HFFc6 (cell line): ENCODE results near the gene SH2D4B. TPM values are rescaled to one million over a fixed set of nuclear protein-coding genes. Genes with fewer than 3 reads are reported as not detected.

Source experiments
- DNase-seq: peaks from one replicate; pipeline ENCODE4 v3.0.0-alpha.2; 2018
- H3K27ac Mint-ChIP-seq: 2 replicates; pipeline ENCODE4 v1.8.0; 2020; ENCODE audit warnings: mild to moderate bottlenecking, mixed read lengths
- H3K27me3 Mint-ChIP-seq: 2 replicates; pipeline ENCODE4 v1.8.0; 2021; ENCODE audit warnings: mild to moderate bottlenecking, moderate library complexity, mixed read lengths; ENCODE audit not compliant: insufficient read depth
- H3K36me3 Mint-ChIP-seq: 2 replicates; pipeline ENCODE4 v1.8.0; 2021; ENCODE audit warnings: low read depth, mixed read lengths
- H3K4me1 Mint-ChIP-seq: 2 replicates; pipeline ENCODE4 v1.8.0; 2020; ENCODE audit warnings: low read depth, mixed read lengths
- H3K4me3 Mint-ChIP-seq: 2 replicates; pipeline ENCODE4 v1.8.0; 2020; ENCODE audit warnings: mild to moderate bottlenecking, moderate library complexity, mixed read lengths
- H3K9me3 Mint-ChIP-seq: 2 replicates; pipeline ENCODE4 v1.8.0; 2020; ENCODE audit warnings: mild to moderate bottlenecking, mixed read lengths
- total RNA-seq, 6 experiments: library from RNA; stranded (reverse); fragmentation: NEBNext Ultra II Directional; extraction: Animal tissue kit (Norgen Biotek cat#: 25700); gene quantifications; 2 replicates in 1 of 6; 3 replicates in 5 of 6; pipeline ENCODE4 v1.2.3, GENCODE V29; 2021
- TF ChIP-seq, protein P1 (sequence below): fragments of 200-600 bp; sonication (generic); IDR thresholded peaks from 2 replicates; pipeline ENCODE4 v1.5.0; 2021; ENCODE audit warnings: antibody characterized with exemption, mild to moderate bottlenecking

The SH2D4B gene
- total RNA-seq, 6 experiments from 2014 or later = not detected

- no peaks in the 10 kb centered on the region for H3K36me3 Mint-ChIP-seq
- peaks cover 3% of the 10 kb centered on the region for H3K27me3 Mint-ChIP-seq
- DNase-seq = no peak
- no peak overlapping the region for H3K27ac Mint-ChIP-seq
- TF ChIP-seq, protein P1, sequence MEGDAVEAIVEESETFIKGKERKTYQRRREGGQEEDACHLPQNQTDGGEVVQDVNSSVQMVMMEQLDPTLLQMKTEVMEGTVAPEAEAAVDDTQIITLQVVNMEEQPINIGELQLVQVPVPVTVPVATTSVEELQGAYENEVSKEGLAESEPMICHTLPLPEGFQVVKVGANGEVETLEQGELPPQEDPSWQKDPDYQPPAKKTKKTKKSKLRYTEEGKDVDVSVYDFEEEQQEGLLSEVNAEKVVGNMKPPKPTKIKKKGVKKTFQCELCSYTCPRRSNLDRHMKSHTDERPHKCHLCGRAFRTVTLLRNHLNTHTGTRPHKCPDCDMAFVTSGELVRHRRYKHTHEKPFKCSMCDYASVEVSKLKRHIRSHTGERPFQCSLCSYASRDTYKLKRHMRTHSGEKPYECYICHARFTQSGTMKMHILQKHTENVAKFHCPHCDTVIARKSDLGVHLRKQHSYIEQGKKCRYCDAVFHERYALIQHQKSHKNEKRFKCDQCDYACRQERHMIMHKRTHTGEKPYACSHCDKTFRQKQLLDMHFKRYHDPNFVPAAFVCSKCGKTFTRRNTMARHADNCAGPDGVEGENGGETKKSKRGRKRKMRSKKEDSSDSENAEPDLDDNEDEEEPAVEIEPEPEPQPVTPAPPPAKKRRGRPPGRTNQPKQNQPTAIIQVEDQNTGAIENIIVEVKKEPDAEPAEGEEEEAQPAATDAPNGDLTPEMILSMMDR = no peak
- H3K9me3 Mint-ChIP-seq = no peaks in the 10 kb centered on the region
- peaks cover 9% of the 10 kb centered on the region; the same call in 1 of the 2 replicates for H3K4me1 Mint-ChIP-seq
- no peak overlapping the region for H3K4me3 Mint-ChIP-seq
Measured at GRCh38 chr10:80622153-80622552, 84.5 kb downstream of the SH2D4B start.

DNA sequence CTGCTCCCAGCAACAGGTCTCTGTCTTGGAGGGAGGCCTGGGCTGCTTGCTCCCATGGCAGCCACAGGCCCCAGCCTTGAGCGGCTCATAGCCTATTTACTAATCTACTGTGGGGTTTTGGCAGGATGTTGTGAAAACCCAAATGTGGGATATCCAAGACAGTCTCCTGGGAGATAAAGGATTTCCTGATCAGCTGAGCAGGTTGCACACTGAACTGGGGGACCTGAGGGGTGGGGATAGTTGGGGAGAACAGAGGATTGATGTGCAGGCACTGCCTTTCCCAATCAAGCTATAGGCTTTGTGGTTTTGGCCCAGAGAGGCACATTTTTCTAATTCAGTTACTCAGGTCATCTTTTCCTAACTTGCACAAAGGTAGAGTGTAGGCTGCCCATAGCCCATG is 92.6 kb downstream of the SH2D4B start:
- Mint-ChIP-seq H3K27ac (no peak overlapping the region), H3K27me3 (peaks cover 5% of the 10 kb centered on the region), H3K9me3 (no peaks in the 10 kb centered on the region), H3K4me1 (no peaks in the 10 kb centered on the region), H3K36me3 (no peaks in the 10 kb centered on the region), H3K4me3 (no peak overlapping the region)
- TF ChIP-seq, protein P1 = no peak
- no peak for DNase-seq

- TF ChIP-seq, protein P1 = no peak
- Mint-ChIP-seq H3K27me3 (peaks cover 5% of the 10 kb centered on the region), H3K4me3 (no peak overlapping the region), H3K9me3 (no peaks in the 10 kb centered on the region), H3K4me1 (no peaks in the 10 kb centered on the region), H3K27ac (no peak overlapping the region), H3K36me3 (no peaks in the 10 kb centered on the region)
- DNase-seq = no peak
Measured at GRCh38 chr10:80632742-80633141, 95.0 kb downstream of the SH2D4B start.

- H3K27ac Mint-ChIP-seq = no peak overlapping the region
- no peaks in the 10 kb centered on the region for H3K36me3 Mint-ChIP-seq
- TF ChIP-seq, protein P1 = no peak
- DNase-seq = no peak
- peaks cover 5% of the 10 kb centered on the region for H3K27me3 Mint-ChIP-seq
- no peaks in the 10 kb centered on the region for H3K4me1 Mint-ChIP-seq
- no peaks in the 10 kb centered on the region for H3K9me3 Mint-ChIP-seq
- H3K4me3 Mint-ChIP-seq = no peak overlapping the region
Measured at GRCh38 chr10:80633383-80633860, 95.7 kb downstream of the SH2D4B start.

GRCh38 chr10:80633910-80634309 is 96.2 kb downstream of the SH2D4B start:
- Mint-ChIP-seq H3K9me3 (no peaks in the 10 kb centered on the region), H3K27ac (no peak overlapping the region), H3K36me3 (no peaks in the 10 kb centered on the region), H3K4me3 (no peak overlapping the region), H3K4me1 (no peaks in the 10 kb centered on the region), H3K27me3 (peaks cover 5% of the 10 kb centered on the region)
- TF ChIP-seq, protein P1 = no peak
- no peak for DNase-seq

GRCh38 chr10:80642661-80643060 is 105.0 kb downstream of the SH2D4B start:
- peaks cover 1% of the 10 kb centered on the region for H3K27me3 Mint-ChIP-seq
- no peaks in the 10 kb centered on the region for H3K9me3 Mint-ChIP-seq
- no peak overlapping the region for H3K27ac Mint-ChIP-seq
- no peaks in the 10 kb centered on the region for H3K36me3 Mint-ChIP-seq
- H3K4me3 Mint-ChIP-seq = no peak overlapping the region
- peaks cover 8% of the 10 kb centered on the region for H3K4me1 Mint-ChIP-seq
- no peak for DNase-seq
- TF ChIP-seq, protein P1 = no peak
